Erythroblast (primary cell): ENCODE results near the gene FANCG.

Experiments used
- GATA1 ChIP-seq: IDR thresholded peaks from 2 replicates; pipeline ENCODE4 v1.6.1; 2011; ENCODE audit warnings: low read depth, mild to moderate bottlenecking, control low read depth, low read length, moderate library complexity
- POLR2A ChIP-seq: IDR thresholded peaks from 2 replicates; pipeline ENCODE4 v1.6.1; 2011; ENCODE audit warnings: mild to moderate bottlenecking, low read length

GRCh38 chr9:35035851-35036701, 43.7 kb downstream of the FANCG start:
- TF ChIP-seq POLR2A: no peak
- no peak for TF ChIP-seq GATA1
